ENCODE data around the gene ACTL6B.

Gene ACTL6B

GRCh38 chr7:100683659-100684533, 27.6 kb upstream of the ACTL6B start:
- DNase-seq: no peak

- DNase-seq: no peak
Measured at GRCh38 chr7:100682991-100683658, 26.9 kb upstream of the ACTL6B start.

GRCh38 chr7:100682228-100682741, 26.0 kb upstream of the ACTL6B start:
- DNase-seq: peak; percentile 70

GRCh38 chr7:100681491-100682227, 25.4 kb upstream of the ACTL6B start:
- no peak for DNase-seq

GRCh38 chr7:100680576-100681271, 24.5 kb upstream of the ACTL6B start:
- DNase-seq: no peak

- peak; percentile 33 for DNase-seq
Measured at GRCh38 chr7:100679927-100680575, 23.8 kb upstream of the ACTL6B start.

GRCh38 chr7:100679129-100679926, 23.1 kb upstream of the ACTL6B start:
- DNase-seq: no peak

GRCh38 chr7:100678291-100678984, 22.2 kb upstream of the ACTL6B start:
- DNase-seq: no peak

GRCh38 chr7:100677308-100678267, 21.3 kb upstream of the ACTL6B start:
- no peak for DNase-seq

GRCh38 chr7:100676501-100677306, 20.5 kb upstream of the ACTL6B start:
- DNase-seq: no peak

- peak; percentile 79 for DNase-seq
Measured at GRCh38 chr7:100675581-100676350, 19.5 kb upstream of the ACTL6B start.

- DNase-seq: no peak
Measured at GRCh38 chr7:100675105-100675451, 18.8 kb upstream of the ACTL6B start.

- no peak for DNase-seq
Measured at GRCh38 chr7:100674411-100675104, 18.3 kb upstream of the ACTL6B start.

GRCh38 chr7:100673942-100674410, 17.7 kb upstream of the ACTL6B start:
- peak; percentile 22 for DNase-seq

GRCh38 chr7:100673302-100673941, 17.2 kb upstream of the ACTL6B start, which contains the start of gene GNB2:
TSS of gene GNB2 (plus strand) at chr7:100673740. CDS start at chr7:100676266, 2,526 bp downstream.
- DNase-seq: peak; percentile 99

Measured in EL (cell line).